GM12878 (cell line): ENCODE data around the gene KANTR. TPM values are rescaled to one million over a fixed set of nuclear protein-coding genes. Genes with fewer than 3 reads are reported as not detected.

Experiments
- GATAD2B ChIP-seq: fragments of 450-650 bp; conservative IDR thresholded peaks from 2 replicates; pipeline ENCODE4 v1.6.1; 2017; ENCODE audit warnings: low read depth, mild to moderate bottlenecking, moderate library complexity
- USF1 ChIP-seq: IDR thresholded peaks from 2 replicates; pipeline ENCODE4 v1.6.1; 2011; ENCODE audit warnings: borderline replicate concordance, low read depth, mild to moderate bottlenecking, moderate library complexity, mixed read lengths, low read length; ENCODE audit not compliant: insufficient read depth; ENCODE audit errors: extremely low read length
- ZSCAN29 ChIP-seq: fragments of 450-650 bp; IDR thresholded peaks from 2 replicates; pipeline ENCODE4 v1.6.1; 2017; ENCODE audit warnings: mild to moderate bottlenecking, moderate library complexity
- polyA plus RNA-seq, 11 experiments: library from polyadenylated mRNA; depleted of rRNA in 4 of 11; unstranded in 6 of 11; stranded (reverse) in 5 of 11; fragments of >200 nt; fragmentation: Nextera tagmentation in 4 of 11; fragmentation: Illumina TruSeq in 1 of 11; extraction: Ambion mirVana in 4 of 11; extraction: Trizol in 1 of 11; gene quantifications; 1 replicate in 1 of 11; 2 replicates in 10 of 11; pipeline versions ENCODE4 v1.2.1 to v1.2.3, GENCODE V29; 2011 to 2016; ENCODE audit warnings: inconsistent platforms in 2 of 11, missing spikeins in 2 of 11, low read depth in 1 of 11
- total RNA-seq, 4 experiments: library from RNA; depleted of rRNA in 3 of 4; stranded (reverse); fragments of >200 nt in 3 of 4; fragmentation: Illumina TruSeq in 1 of 4; extraction: Trizol in 1 of 4; gene quantifications; 2 replicates each; pipeline versions ENCODE4 v1.2.1 to v1.2.3, GENCODE V29; 2013 to 2021
- TF ChIP-seq, protein P1 (sequence below): fragments of 450-650 bp; IDR thresholded peaks from 2 replicates; pipeline ENCODE4 v1.6.1; 2018; ENCODE audit warnings: mild to moderate bottlenecking, low read depth, moderate library complexity; ENCODE audit not compliant: partially characterized antibody
- TF ChIP-seq, protein P2 (sequence below): fragments of 450-650 bp; IDR thresholded peaks from 2 replicates; pipeline ENCODE4 v1.6.1; 2016; ENCODE audit warnings: mild to moderate bottlenecking, moderate library complexity, borderline replicate concordance
- TF ChIP-seq, protein P3 (sequence below): fragments of 450-650 bp; conservative IDR thresholded peaks from 2 replicates; pipeline ENCODE4 v1.6.1; 2017; ENCODE audit warnings: mild to moderate bottlenecking, moderate library complexity

KANTR gene
- total and polyA plus RNA-seq, 10 of the 15 experiments (the other 5 are each of a cell fraction or from before 2014, with no cell fraction given): 1.00 to 14.8 (median 5.5) TPM

- TF ChIP-seq, protein P1, sequence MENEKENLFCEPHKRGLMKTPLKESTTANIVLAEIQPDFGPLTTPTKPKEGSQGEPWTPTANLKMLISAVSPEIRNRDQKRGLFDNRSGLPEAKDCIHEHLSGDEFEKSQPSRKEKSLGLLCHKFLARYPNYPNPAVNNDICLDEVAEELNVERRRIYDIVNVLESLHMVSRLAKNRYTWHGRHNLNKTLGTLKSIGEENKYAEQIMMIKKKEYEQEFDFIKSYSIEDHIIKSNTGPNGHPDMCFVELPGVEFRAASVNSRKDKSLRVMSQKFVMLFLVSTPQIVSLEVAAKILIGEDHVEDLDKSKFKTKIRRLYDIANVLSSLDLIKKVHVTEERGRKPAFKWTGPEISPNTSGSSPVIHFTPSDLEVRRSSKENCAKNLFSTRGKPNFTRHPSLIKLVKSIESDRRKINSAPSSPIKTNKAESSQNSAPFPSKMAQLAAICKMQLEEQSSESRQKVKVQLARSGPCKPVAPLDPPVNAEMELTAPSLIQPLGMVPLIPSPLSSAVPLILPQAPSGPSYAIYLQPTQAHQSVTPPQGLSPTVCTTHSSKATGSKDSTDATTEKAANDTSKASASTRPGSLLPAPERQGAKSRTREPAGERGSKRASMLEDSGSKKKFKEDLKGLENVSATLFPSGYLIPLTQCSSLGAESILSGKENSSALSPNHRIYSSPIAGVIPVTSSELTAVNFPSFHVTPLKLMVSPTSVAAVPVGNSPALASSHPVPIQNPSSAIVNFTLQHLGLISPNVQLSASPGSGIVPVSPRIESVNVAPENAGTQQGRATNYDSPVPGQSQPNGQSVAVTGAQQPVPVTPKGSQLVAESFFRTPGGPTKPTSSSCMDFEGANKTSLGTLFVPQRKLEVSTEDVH: no peak
- TF ChIP-seq GATAD2B: no peak
- TF ChIP-seq, protein P2, sequence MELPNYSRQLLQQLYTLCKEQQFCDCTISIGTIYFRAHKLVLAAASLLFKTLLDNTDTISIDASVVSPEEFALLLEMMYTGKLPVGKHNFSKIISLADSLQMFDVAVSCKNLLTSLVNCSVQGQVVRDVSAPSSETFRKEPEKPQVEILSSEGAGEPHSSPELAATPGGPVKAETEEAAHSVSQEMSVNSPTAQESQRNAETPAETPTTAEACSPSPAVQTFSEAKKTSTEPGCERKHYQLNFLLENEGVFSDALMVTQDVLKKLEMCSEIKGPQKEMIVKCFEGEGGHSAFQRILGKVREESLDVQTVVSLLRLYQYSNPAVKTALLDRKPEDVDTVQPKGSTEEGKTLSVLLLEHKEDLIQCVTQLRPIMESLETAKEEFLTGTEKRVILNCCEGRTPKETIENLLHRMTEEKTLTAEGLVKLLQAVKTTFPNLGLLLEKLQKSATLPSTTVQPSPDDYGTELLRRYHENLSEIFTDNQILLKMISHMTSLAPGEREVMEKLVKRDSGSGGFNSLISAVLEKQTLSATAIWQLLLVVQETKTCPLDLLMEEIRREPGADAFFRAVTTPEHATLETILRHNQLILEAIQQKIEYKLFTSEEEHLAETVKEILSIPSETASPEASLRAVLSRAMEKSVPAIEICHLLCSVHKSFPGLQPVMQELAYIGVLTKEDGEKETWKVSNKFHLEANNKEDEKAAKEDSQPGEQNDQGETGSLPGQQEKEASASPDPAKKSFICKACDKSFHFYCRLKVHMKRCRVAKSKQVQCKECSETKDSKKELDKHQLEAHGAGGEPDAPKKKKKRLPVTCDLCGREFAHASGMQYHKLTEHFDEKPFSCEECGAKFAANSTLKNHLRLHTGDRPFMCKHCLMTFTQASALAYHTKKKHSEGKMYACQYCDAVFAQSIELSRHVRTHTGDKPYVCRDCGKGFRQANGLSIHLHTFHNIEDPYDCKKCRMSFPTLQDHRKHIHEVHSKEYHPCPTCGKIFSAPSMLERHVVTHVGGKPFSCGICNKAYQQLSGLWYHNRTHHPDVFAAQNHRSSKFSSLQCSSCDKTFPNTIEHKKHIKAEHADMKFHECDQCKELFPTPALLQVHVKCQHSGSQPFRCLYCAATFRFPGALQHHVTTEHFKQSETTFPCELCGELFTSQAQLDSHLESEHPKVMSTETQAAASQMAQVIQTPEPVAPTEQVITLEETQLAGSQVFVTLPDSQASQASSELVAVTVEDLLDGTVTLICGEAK: no peak
- TF ChIP-seq USF1: no peak
- no peak for TF ChIP-seq ZSCAN29
- TF ChIP-seq, protein P3, sequence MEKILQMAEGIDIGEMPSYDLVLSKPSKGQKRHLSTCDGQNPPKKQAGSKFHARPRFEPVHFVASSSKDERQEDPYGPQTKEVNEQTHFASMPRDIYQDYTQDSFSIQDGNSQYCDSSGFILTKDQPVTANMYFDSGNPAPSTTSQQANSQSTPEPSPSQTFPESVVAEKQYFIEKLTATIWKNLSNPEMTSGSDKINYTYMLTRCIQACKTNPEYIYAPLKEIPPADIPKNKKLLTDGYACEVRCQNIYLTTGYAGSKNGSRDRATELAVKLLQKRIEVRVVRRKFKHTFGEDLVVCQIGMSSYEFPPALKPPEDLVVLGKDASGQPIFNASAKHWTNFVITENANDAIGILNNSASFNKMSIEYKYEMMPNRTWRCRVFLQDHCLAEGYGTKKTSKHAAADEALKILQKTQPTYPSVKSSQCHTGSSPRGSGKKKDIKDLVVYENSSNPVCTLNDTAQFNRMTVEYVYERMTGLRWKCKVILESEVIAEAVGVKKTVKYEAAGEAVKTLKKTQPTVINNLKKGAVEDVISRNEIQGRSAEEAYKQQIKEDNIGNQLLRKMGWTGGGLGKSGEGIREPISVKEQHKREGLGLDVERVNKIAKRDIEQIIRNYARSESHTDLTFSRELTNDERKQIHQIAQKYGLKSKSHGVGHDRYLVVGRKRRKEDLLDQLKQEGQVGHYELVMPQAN: no peak
Measured at GRCh38 chrX:53159184-53159583, 65.2 kb downstream of the KANTR start (continued).
